Measurements from ENCODE around the gene CFAP210.

- no peak for TF ChIP-seq CTCF (IDR thresholded peaks at IDR 0.05)
- TF ChIP-seq POLR2A (IDR thresholded peaks at IDR 0.05), result no peak
Measured at GRCh38 chr2:169664978-169665930, 29.0 kb downstream of the CFAP210 start.
